ENCODE data around the gene DAP.

- no peak for TF ChIP-seq MAFK (IDR thresholded peaks at IDR 0.05; ENCODE audit: partially characterized antibody)
- no peak for TF ChIP-seq REST (IDR thresholded peaks at IDR 0.05)
- TF ChIP-seq CTCF (IDR thresholded peaks at IDR 0.05) = no peak
- TF ChIP-seq MAX (IDR thresholded peaks at IDR 0.05) = no peak
- no peak for TF ChIP-seq KDM1A (IDR thresholded peaks at IDR 0.05; ENCODE audit: low read depth)
- no peak for TF ChIP-seq EP300 (IDR thresholded peaks at IDR 0.05)
- no peak for TF ChIP-seq JUNB (IDR thresholded peaks at IDR 0.05)
- TF ChIP-seq TP53 (CRISPR knock-in tag; IDR thresholded peaks at IDR 0.05) = no peak
Measured at GRCh38 chr5:10788358-10788757, 27.3 kb upstream of the DAP start.

All from A549 (cell line).